Measurements from ENCODE around the gene TMEM259.
A peak's percentile ranks its signal among the peaks of the same experiment; 100 is the strongest.

The TMEM259 gene

GRCh38 chr19:1019980-1020867, 699 bp downstream of the TMEM259 start:
- Histone ChIP-seq H3K4me1 (ENCODE audit: control insufficient read depth in 1 of 2, insufficient read depth in 1 of 2, low read depth in 1 of 2, low read length in 1 of 2) (peaks cover 35 to 64% of the 10 kb centered on the region in 2 experiments), H3K36me3 (peaks cover 8% of the 10 kb centered on the region), H3K27me3 (no peaks in the 10 kb centered on the region), H3K27ac (peak overlapping the region; percentile 92), H3K4me3 (ENCODE audit: low read depth in 1 of 2, low read length in 1 of 2) (peak overlapping the region; percentile 77 to 86), H3K9me3 (no peaks in the 10 kb centered on the region)
- no peak for TF ChIP-seq CTCF (IDR thresholded peaks at IDR 0.05)

- Histone ChIP-seq H3K4me1 (ENCODE audit: control insufficient read depth in 1 of 2, insufficient read depth in 1 of 2, low read depth in 1 of 2, low read length in 1 of 2) (peaks cover 35 to 59% of the 10 kb centered on the region in 2 experiments), H3K27ac (peak overlapping the region; percentile 92), H3K36me3 (peaks cover 8% of the 10 kb centered on the region), H3K27me3 (no peaks in the 10 kb centered on the region), H3K9me3 (no peaks in the 10 kb centered on the region), H3K4me3 (ENCODE audit: low read depth in 1 of 2, low read length in 1 of 2) (peak overlapping the region; percentile 77 to 86)
- no peak for TF ChIP-seq CTCF (IDR thresholded peaks at IDR 0.05)
Observed at GRCh38 chr19:1019616-1019961, 1.3 kb downstream of the TMEM259 start.

GRCh38 chr19:1018932-1019615, 1.8 kb downstream of the TMEM259 start:
- no peak for TF ChIP-seq CTCF (IDR thresholded peaks at IDR 0.05)
- Histone ChIP-seq H3K9me3 (no peaks in the 10 kb centered on the region), H3K27me3 (no peaks in the 10 kb centered on the region), H3K4me1 (ENCODE audit: control insufficient read depth in 1 of 2, insufficient read depth in 1 of 2, low read depth in 1 of 2, low read length in 1 of 2) (peaks cover 35 to 54% of the 10 kb centered on the region in 2 experiments), H3K36me3 (peaks cover 10% of the 10 kb centered on the region), H3K27ac (peak overlapping the region; percentile 92), H3K4me3 (ENCODE audit: low read depth in 1 of 2, low read length in 1 of 2) (peak overlapping the region; percentile 77 to 86)

- H3K4me1 ChIP-seq (ENCODE audit: control insufficient read depth in 1 of 2, insufficient read depth in 1 of 2, low read depth in 1 of 2, low read length in 1 of 2): peaks cover 35 to 49% of the 10 kb centered on the region in 2 experiments
- no peak for TF ChIP-seq CTCF (IDR thresholded peaks at IDR 0.05)
- H3K9me3 ChIP-seq: no peaks in the 10 kb centered on the region
- H3K36me3 ChIP-seq: peaks cover 17% of the 10 kb centered on the region
- no peak overlapping the region for H3K4me3 ChIP-seq (ENCODE audit: low read depth in 1 of 2, low read length in 1 of 2)
- no peak overlapping the region for H3K27ac ChIP-seq
- no peaks in the 10 kb centered on the region for H3K27me3 ChIP-seq
Observed at GRCh38 chr19:1018393-1018792, 2.5 kb downstream of the TMEM259 start.

GRCh38 chr19:1017906-1018305, 3.0 kb downstream of the TMEM259 start:
- H3K9me3 ChIP-seq: no peaks in the 10 kb centered on the region
- peaks cover 22% of the 10 kb centered on the region for H3K36me3 ChIP-seq
- no peak overlapping the region for H3K27ac ChIP-seq
- H3K4me1 ChIP-seq (ENCODE audit: control insufficient read depth in 1 of 2, insufficient read depth in 1 of 2, low read depth in 1 of 2, low read length in 1 of 2): peaks cover 35 to 48% of the 10 kb centered on the region in 2 experiments
- H3K27me3 ChIP-seq: no peaks in the 10 kb centered on the region
- no peak overlapping the region for H3K4me3 ChIP-seq (ENCODE audit: low read depth in 1 of 2, low read length in 1 of 2)
- no peak for TF ChIP-seq CTCF (IDR thresholded peaks at IDR 0.05)
